ENCODE results near the gene RNU5D-1. TPM values are rescaled to one million over a fixed set of nuclear protein-coding genes. Genes with fewer than 3 reads are reported as not detected.
"Not testable (repeated sequence)": the region's sequence is repeated elsewhere in the genome, so short reads cannot be mapped to it uniquely, and the experiment has no call there.

RNU5D-1 gene
- total RNA-seq, 1 donor from 2014 or later: not detected

DNA sequence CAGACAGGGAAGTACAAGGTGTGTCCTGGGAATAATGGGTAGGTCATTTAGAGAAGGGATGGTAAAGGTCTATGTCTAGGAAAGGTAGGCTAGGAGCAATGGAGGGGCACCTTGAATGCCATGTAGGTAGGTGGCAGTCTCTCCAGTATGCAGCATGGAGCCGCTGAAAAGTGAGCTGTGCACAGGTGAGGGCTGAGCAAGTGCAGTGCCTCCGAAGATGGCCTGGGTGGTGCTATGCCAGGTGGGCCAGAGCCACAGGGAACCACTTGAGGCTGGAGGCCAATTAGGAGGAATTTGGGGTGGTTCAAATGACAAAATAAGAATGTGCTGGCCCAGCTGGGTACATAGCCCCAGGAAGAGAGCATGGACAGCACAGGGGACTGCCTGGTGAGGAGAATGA, 25.0 kb downstream of the RNU5D-1 start:
- no peak overlapping the region for H3K4me3 ChIP-seq
- H3K4me1 ChIP-seq: no peaks in the 10 kb centered on the region
- H3K27me3 ChIP-seq (ENCODE audit: low read depth): peaks cover 5% of the 10 kb centered on the region
- H3K9me3 ChIP-seq (replicated peaks): no peaks in the 10 kb centered on the region
- H3K27ac ChIP-seq (replicated peaks): no peak overlapping the region
- intact Hi-C loops (cut with micrococcal nuclease): no loop called here
- H3K36me3 ChIP-seq: no peaks in the 10 kb centered on the region
- TF ChIP-seq, protein P1, sequence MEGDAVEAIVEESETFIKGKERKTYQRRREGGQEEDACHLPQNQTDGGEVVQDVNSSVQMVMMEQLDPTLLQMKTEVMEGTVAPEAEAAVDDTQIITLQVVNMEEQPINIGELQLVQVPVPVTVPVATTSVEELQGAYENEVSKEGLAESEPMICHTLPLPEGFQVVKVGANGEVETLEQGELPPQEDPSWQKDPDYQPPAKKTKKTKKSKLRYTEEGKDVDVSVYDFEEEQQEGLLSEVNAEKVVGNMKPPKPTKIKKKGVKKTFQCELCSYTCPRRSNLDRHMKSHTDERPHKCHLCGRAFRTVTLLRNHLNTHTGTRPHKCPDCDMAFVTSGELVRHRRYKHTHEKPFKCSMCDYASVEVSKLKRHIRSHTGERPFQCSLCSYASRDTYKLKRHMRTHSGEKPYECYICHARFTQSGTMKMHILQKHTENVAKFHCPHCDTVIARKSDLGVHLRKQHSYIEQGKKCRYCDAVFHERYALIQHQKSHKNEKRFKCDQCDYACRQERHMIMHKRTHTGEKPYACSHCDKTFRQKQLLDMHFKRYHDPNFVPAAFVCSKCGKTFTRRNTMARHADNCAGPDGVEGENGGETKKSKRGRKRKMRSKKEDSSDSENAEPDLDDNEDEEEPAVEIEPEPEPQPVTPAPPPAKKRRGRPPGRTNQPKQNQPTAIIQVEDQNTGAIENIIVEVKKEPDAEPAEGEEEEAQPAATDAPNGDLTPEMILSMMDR (IDR thresholded peaks at IDR 0.05; ENCODE audit: borderline replicate concordance): no peak
- no peak for DNase-seq

DNA sequence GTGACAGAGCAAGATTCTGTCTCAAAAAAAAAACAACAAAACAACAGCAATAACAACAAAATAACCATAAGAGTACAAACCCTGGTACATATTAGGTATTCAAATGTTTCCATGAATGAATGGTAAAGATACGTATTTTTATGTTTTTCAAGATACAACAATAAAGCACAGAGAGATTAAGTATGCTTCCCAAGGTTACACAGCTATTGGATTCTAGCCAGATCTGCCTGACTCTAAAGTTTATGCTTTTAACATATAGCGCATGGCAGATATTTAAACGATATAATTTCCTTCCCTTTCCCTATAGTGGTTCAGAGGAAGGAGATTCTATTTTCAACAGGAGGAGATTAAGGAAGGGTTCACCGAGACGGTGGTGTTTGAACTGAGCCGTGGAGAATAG, 25.5 kb downstream of the RNU5D-1 start:
- H3K27ac ChIP-seq (replicated peaks): no peak overlapping the region
- TF ChIP-seq, protein P1 (IDR thresholded peaks at IDR 0.05; ENCODE audit: borderline replicate concordance): no peak
- no peaks in the 10 kb centered on the region for H3K9me3 ChIP-seq (replicated peaks)
- no peaks in the 10 kb centered on the region for H3K36me3 ChIP-seq
- H3K27me3 ChIP-seq (ENCODE audit: low read depth): no peaks in the 10 kb centered on the region
- no peak for DNase-seq
- H3K4me3 ChIP-seq: no peak overlapping the region
- no peaks in the 10 kb centered on the region for H3K4me1 ChIP-seq
- intact Hi-C loops (cut with micrococcal nuclease): no loop called here

DNA sequence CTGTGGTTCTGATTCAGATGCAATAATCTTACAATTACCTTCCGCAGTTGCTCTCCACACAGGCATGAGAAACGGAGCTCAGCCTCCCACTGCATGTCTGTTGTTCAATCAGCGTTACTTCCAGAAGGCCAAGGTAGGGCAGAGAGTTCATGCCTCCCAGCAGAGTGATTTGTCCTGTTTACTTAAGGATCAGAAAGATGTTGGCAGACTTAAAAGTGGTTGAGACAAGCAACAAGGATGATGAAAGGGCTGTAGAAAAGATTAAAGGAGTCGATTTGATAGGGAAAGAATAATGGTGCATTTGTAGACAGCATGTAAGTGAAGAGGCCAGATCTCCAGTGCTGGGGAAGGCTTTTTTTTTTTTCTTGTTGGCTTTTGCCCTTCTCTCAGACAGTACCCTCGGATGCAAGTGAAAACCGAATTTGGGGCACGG, 29.8 kb downstream of the RNU5D-1 start:
- Histone ChIP-seq H3K27ac (replicated peaks) (no peak overlapping the region), H3K4me1 (no peaks in the 10 kb centered on the region), H3K9me3 (replicated peaks) (no peaks in the 10 kb centered on the region), H3K27me3 (ENCODE audit: low read depth) (no peaks in the 10 kb centered on the region), H3K4me3 (no peak overlapping the region), H3K36me3 (no peaks in the 10 kb centered on the region)
- intact Hi-C loops (cut with micrococcal nuclease): no loop called here
- TF ChIP-seq, protein P1 (IDR thresholded peaks at IDR 0.05; ENCODE audit: borderline replicate concordance): no peak
- DNase-seq: no peak

DNA sequence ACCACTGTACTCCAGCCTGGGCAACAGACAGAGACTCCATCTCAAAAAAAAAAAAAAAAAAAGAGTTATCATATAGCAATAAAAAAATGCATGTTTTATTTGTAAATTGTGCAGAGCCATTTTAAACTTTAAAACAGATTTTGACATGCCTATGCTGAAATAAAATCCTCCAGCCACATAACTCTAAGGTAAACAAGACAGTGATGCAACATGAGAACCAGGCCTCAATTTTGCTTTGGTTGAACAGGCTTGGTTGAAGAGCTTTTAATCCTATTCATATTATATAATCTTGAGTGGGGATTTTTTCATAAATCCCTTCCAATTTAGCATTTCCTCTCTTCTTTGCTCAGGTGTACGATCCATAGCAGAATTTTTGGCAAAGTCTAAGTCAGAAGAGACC, 30.4 kb downstream of the RNU5D-1 start:
- no peak for DNase-seq
- H3K27ac ChIP-seq (replicated peaks): no peak overlapping the region
- H3K9me3 ChIP-seq (replicated peaks): no peaks in the 10 kb centered on the region
- H3K4me3 ChIP-seq: no peak overlapping the region
- intact Hi-C loops (cut with micrococcal nuclease): no loop called here
- H3K36me3 ChIP-seq: no peaks in the 10 kb centered on the region
- no peaks in the 10 kb centered on the region for H3K27me3 ChIP-seq (ENCODE audit: low read depth)
- TF ChIP-seq, protein P1 (IDR thresholded peaks at IDR 0.05; ENCODE audit: borderline replicate concordance): no peak
- H3K4me1 ChIP-seq: no peaks in the 10 kb centered on the region

DNA sequence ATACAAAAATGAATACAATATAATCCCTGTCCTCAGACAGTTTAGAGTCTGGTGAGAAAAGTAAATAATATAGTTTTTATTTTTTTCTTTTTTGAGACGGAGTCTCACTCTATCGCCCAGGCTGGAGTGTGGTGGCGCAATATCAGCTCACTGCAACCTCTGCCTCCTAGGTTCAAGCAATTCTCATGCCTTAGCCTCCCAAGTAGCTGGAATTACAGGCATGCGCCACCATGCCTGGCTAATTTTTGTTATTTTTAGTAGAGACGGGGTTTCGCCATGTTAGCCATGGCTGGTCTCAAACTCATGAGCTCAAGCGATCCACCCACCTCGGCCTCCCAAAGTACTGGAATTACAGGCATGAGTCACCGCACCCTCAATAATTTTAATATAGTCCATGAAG, 31.6 kb downstream of the RNU5D-1 start:
- H3K27ac ChIP-seq (replicated peaks); intact Hi-C loops (cut with micrococcal nuclease); H3K4me3 ChIP-seq: not testable (repeated sequence)

DNA sequence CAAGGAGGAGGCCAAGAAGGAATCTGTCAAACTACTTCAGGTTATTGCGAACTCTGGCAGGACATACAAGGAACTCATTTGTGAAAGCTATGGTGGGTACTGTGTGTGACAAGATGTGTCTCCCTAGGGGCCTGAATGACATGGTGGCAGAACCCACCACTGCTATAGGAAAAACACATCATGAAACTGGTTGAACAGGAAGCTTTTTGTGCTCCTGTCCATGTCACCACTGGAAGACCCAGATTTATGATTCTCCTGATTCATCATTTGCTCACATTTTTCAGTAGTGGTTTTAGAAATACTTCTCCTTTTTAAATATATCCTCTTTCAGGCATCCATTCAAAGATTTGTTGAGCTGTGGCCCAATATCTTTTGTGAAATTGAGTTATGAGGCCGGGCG, 32.8 kb downstream of the RNU5D-1 start:
- Histone ChIP-seq H3K27ac (replicated peaks) (no peak overlapping the region), H3K36me3 (no peaks in the 10 kb centered on the region), H3K4me1 (no peaks in the 10 kb centered on the region), H3K4me3 (no peak overlapping the region), H3K9me3 (replicated peaks) (no peaks in the 10 kb centered on the region), H3K27me3 (ENCODE audit: low read depth) (no peaks in the 10 kb centered on the region)
- DNase-seq: no peak
- intact Hi-C loops (cut with micrococcal nuclease): no loop called here
- TF ChIP-seq, protein P1 (IDR thresholded peaks at IDR 0.05; ENCODE audit: borderline replicate concordance): no peak

More for the DNA sequence above, 31.6 kb downstream of the RNU5D-1 start:
- not testable (repeated sequence) for H3K36me3 ChIP-seq; H3K27me3 ChIP-seq (ENCODE audit: low read depth); H3K4me1 ChIP-seq; DNase-seq; H3K9me3 ChIP-seq (replicated peaks)
